Neural progenitor cell (in vitro differentiated cells): ENCODE results near the gene GJB2. TPM values are rescaled to one million over a fixed set of nuclear protein-coding genes. Genes with fewer than 3 reads are reported as not detected.
A peak's percentile ranks its signal among the peaks of the same experiment; 100 is the strongest.

Source experiments
- DNase-seq: peaks from one replicate; pipeline ENCODE4 v3.0.0-alpha.2; 2016; ENCODE audit warnings: low spot score
- H2AFZ ChIP-seq: fragments of 200-600 bp; sonication (generic); replicated peaks from 2 replicates; pipeline ENCODE4 v1.6.1; 2016; ENCODE audit warnings: antibody characterized with exemption
- H3F3A ChIP-seq: fragments of 200-600 bp; sonication (generic); 2 replicates; pipeline ENCODE4 v1.6.1; 2016; ENCODE audit warnings: antibody characterized with exemption, low read depth
- H3K27ac ChIP-seq: fragments of 200-600 bp; sonication (generic); 2 replicates; pipeline ENCODE4 v1.5.1; 2016; ENCODE audit warnings: mild to moderate bottlenecking
- H3K27me3 ChIP-seq: fragments of 200-600 bp; sonication (generic); 2 replicates; pipeline ENCODE4 v1.6.1; 2016; ENCODE audit warnings: mild to moderate bottlenecking, moderate library complexity
- H3K36me3 ChIP-seq: fragments of 200-600 bp; sonication (generic); 2 replicates; pipeline ENCODE4 v1.5.1; 2016
- H3K4me1 ChIP-seq: fragments of 200-600 bp; sonication (generic); 2 replicates; pipeline ENCODE4 v1.6.1; 2016; ENCODE audit warnings: mixed run types
- H3K4me2 ChIP-seq: fragments of 200-600 bp; sonication (generic); 2 replicates; pipeline ENCODE4 v1.6.1; 2016
- H3K4me3 ChIP-seq: fragments of 200-600 bp; sonication (generic); 2 replicates; pipeline ENCODE4 v1.5.1; 2016
- H3K79me2 ChIP-seq: fragments of 200-600 bp; sonication (generic); 2 replicates; pipeline ENCODE4 v1.6.1; 2016; ENCODE audit warnings: low read depth
- H3K9ac ChIP-seq: fragments of 200-600 bp; sonication (generic); 2 replicates; pipeline ENCODE4 v1.6.1; 2016
- H3K9me3 ChIP-seq: fragments of 200-600 bp; sonication (generic); 2 replicates; pipeline ENCODE4 v1.5.1; 2016; ENCODE audit warnings: low read depth
- H4K20me1 ChIP-seq: fragments of 200-600 bp; sonication (generic); 2 replicates; pipeline ENCODE4 v1.6.1; 2016; ENCODE audit warnings: low read depth
- H3K27ac Mint-ChIP-seq: 3 replicates; pipeline ENCODE4 v1.8.0; 2021; ENCODE audit warnings: mixed read lengths
- H3K27me3 Mint-ChIP-seq: 2 replicates; pipeline ENCODE4 v1.8.0; 2022; ENCODE audit warnings: low read depth, mild to moderate bottlenecking, inconsistent platforms, moderate library complexity, mixed read lengths; ENCODE audit not compliant: insufficient read depth
- H3K36me3 Mint-ChIP-seq: 3 replicates; pipeline ENCODE4 v1.8.0; 2021; ENCODE audit warnings: mixed read lengths
- H3K4me1 Mint-ChIP-seq: 3 replicates; pipeline ENCODE4 v1.8.0; 2021; ENCODE audit warnings: mixed read lengths
- H3K4me3 Mint-ChIP-seq: 3 replicates; pipeline ENCODE4 v1.8.0; 2021; ENCODE audit warnings: mild to moderate bottlenecking, moderate library complexity, mixed read lengths
- H3K9me3 Mint-ChIP-seq: 3 replicates; pipeline ENCODE4 v1.8.0; 2020; ENCODE audit warnings: mixed read lengths
- EZH2 ChIP-seq: fragments of 200-600 bp; sonication (generic); IDR thresholded peaks from 2 replicates; pipeline ENCODE4 v1.6.1; 2017; ENCODE audit warnings: antibody characterized with exemption, mild to moderate bottlenecking, moderate library complexity
- EZH2phosphoT487 ChIP-seq: fragments of 200-600 bp; sonication (generic); IDR thresholded peaks from 2 replicates; pipeline ENCODE4 v1.6.1; 2017; ENCODE audit warnings: antibody characterized with exemption
- total RNA-seq: library from RNA; depleted of rRNA; stranded (reverse); fragments of >200 nt; gene quantifications from 2 replicates; pipeline ENCODE4 v1.2.3, GENCODE V29; 2015; ENCODE audit warnings: low replicate concordance
- TF ChIP-seq, protein P1 (sequence below): fragments of 200-600 bp; sonication (generic); IDR thresholded peaks from 2 replicates; pipeline ENCODE4 v1.5.1; 2017; ENCODE audit warnings: antibody characterized with exemption, mild to moderate bottlenecking

Gene GJB2
- total RNA-seq, 1 donor from 2014 or later = not detected

DNA sequence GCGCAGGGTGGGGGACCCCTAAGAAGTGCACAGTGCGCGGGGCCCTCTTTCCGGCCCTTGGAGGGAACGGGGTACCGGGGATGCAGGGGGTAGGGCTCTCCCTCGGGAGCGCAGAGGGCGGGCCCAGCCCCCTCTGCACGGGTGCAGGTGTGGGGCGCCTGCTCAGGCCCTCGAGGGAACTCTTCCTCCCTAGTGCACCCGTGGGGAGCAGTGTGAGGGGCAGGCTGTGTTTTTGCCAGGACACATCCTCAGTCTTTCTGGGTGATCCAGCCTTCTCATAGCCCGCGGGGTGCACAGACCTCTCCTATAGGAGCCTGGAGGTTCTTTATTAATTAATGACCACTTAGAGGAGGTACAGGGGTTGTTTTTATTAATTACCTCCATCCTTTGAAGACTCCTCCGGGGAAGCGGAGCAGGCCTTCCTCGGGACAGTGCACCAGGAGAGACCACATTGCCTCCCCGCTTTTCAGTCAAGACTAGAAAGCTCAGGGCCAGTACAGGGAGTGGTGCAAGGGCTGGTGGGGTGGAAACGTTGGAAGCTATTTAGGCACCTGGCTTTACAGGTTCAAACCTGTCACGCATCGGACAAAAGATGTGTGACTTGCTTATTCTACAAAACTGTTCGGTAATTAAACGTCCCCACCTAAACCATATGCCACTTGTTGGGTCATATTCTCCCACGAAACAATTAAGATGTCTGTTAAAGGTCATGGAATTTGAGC lies 40.0 kb upstream of the GJB2 start:
- Histone ChIP-seq H3K4me3 (peak overlapping the region; percentile 57), H3K27me3 (peaks cover 79% of the 10 kb centered on the region)
- H3K4me3 Mint-ChIP-seq = peak overlapping the region; percentile 55

DNA sequence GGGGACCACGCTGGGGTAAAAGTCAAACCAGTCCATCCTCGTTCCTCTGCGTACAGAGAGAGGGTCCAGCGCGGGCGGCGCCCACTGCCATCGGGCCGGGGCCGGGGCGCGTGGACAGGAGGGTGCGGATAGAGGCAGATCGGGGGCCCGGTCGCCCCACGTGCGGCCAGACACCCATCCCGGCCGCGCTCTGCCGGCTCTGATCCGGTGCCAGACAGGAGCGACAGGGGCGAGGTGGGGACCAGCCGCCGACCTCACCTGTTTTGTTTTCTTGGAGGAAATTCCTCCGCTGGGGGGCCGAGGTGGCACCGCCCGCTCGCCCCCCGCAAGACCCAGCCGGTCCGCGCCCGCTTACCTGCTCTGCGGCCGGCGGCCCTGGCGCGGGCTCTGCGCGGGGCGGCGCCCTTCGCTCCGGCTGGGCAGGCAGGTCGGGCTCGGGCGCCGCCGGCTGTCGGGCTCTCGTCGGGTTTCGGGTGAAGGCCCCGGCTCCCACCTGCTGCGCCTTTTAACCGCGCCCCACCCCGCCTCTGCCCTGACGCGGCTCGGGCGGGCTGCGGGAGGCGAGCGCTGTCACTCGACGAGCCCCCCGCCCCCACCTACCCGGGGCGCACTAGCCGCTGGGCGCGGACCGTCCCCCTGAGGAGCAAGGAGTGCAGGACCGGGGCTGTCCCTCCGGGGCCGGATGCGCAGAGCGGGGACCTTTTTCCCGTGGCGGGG lies 39.3 kb upstream of the GJB2 start, which contains the start of gene GJB6:
TSS of gene GJB6 (minus strand) at position 481 of the 717 bp plus-strand sequence. CDS start 8,839 bp downstream, outside the sequence.
- H3K27ac ChIP-seq = no peak within 1 kb of the TSS
- H3K4me1 ChIP-seq = peaks cover 12% of the 10 kb centered on the region
- peak within 1 kb of the TSS; percentile 94 for H3K4me2 ChIP-seq
- peaks cover 5% of the 10 kb centered on the region for H3F3A ChIP-seq
- peaks cover 4% of the 10 kb centered on the region for H3K4me1 Mint-ChIP-seq
- peak within 1 kb of the TSS; percentile 57 for H3K4me3 ChIP-seq
- H3K9me3 Mint-ChIP-seq = peaks cover 8% of the 10 kb centered on the region
- H3K36me3 Mint-ChIP-seq = no peaks in the 10 kb centered on the region
- H3K4me3 Mint-ChIP-seq = peak within 1 kb of the TSS; percentile 78
- peak; percentile 82 for DNase-seq
- TF ChIP-seq, protein P1, sequence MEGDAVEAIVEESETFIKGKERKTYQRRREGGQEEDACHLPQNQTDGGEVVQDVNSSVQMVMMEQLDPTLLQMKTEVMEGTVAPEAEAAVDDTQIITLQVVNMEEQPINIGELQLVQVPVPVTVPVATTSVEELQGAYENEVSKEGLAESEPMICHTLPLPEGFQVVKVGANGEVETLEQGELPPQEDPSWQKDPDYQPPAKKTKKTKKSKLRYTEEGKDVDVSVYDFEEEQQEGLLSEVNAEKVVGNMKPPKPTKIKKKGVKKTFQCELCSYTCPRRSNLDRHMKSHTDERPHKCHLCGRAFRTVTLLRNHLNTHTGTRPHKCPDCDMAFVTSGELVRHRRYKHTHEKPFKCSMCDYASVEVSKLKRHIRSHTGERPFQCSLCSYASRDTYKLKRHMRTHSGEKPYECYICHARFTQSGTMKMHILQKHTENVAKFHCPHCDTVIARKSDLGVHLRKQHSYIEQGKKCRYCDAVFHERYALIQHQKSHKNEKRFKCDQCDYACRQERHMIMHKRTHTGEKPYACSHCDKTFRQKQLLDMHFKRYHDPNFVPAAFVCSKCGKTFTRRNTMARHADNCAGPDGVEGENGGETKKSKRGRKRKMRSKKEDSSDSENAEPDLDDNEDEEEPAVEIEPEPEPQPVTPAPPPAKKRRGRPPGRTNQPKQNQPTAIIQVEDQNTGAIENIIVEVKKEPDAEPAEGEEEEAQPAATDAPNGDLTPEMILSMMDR = peak; percentile 8
- TF ChIP-seq EZH2phosphoT487 (peak; percentile 96), EZH2 (peak; percentile 98)
- no peaks in the 10 kb centered on the region for H3K36me3 ChIP-seq
- peaks cover 84% of the 10 kb centered on the region for H3K27me3 ChIP-seq
- no peaks in the 10 kb centered on the region for H3K9me3 ChIP-seq
- no peak within 1 kb of the TSS for H3K9ac ChIP-seq
- H4K20me1 ChIP-seq = peaks cover 10% of the 10 kb centered on the region
- peaks cover 46% of the 10 kb centered on the region for H3K27me3 Mint-ChIP-seq
- H3K27ac Mint-ChIP-seq = no peak within 1 kb of the TSS
- H3K79me2 ChIP-seq = no peaks in the 10 kb centered on the region
- peak within 1 kb of the TSS; percentile 54 for H2AFZ ChIP-seq

More for the DNA sequence above, 40.0 kb upstream of the GJB2 start:
- Histone ChIP-seq H3K4me1 (peaks cover 12% of the 10 kb centered on the region), H4K20me1 (peaks cover 10% of the 10 kb centered on the region), H3F3A (peaks cover 5% of the 10 kb centered on the region), H3K36me3 (no peaks in the 10 kb centered on the region), H3K9ac (no peak overlapping the region), H3K4me2 (peak overlapping the region; percentile 94), H3K79me2 (no peaks in the 10 kb centered on the region), H3K9me3 (no peaks in the 10 kb centered on the region), H3K27ac (no peak overlapping the region), H2AFZ (peak overlapping the region; percentile 54)
- no peaks in the 10 kb centered on the region for H3K36me3 Mint-ChIP-seq
- peaks cover 4% of the 10 kb centered on the region for H3K4me1 Mint-ChIP-seq
- peaks cover 46% of the 10 kb centered on the region for H3K27me3 Mint-ChIP-seq
- H3K27ac Mint-ChIP-seq = no peak overlapping the region
- H3K9me3 Mint-ChIP-seq = peaks cover 8% of the 10 kb centered on the region
- TF ChIP-seq EZH2 (peak; percentile 59), EZH2phosphoT487 (no peak)
- no peak for DNase-seq

DNA sequence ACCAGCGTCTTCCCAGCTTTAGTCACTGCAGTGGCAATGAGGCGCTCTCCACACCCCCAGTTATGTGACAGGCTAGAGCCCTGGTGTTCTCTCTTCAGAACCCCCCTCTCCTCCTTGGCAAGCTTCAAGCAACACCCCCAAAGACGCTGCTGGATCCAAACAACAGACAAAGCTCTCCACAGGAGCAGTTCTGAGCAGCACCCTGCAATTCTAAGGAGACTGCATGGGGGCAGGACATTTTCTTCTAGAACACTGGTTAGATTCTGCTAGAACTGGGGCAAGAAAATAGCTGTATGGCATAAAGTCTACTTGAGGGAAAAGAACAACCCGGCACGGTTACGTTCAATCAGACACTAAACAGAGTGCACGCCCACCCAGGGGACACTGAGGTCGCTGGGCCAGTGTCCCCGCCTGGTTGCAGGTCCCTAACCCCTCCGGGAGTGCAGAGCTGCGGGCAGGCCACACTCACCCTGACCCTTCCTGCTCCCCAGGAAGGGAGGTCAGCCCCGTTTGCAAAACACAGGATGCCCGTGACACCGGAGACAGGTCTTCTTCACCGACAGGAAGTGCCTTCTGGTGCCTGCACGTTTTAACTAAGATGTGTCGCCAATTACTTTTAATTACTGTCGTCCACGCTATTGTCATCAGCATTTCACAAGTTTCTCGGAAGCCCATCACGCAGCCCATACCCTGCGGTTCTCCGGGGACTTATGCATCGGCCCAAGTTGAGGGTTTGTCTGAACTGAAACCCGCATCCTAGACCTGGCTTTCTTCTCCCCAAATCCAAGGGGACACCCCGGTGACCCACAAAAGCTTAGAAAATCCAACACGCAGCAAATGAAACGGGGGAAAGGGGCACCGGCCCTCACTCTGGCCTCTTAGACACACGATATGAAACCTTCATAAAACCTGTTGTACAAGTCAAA lies 38.4 kb upstream of the GJB2 start:
- peak overlapping the region; percentile 57 for H3K4me3 ChIP-seq
- H3K4me1 Mint-ChIP-seq = peaks cover 4% of the 10 kb centered on the region
- H4K20me1 ChIP-seq = peaks cover 10% of the 10 kb centered on the region
- H3K4me3 Mint-ChIP-seq = peak overlapping the region; percentile 78
- H3K27me3 ChIP-seq = peaks cover 88% of the 10 kb centered on the region
- DNase-seq = peak; percentile 17
- peak overlapping the region; percentile 94 for H3K4me2 ChIP-seq
- H3K9me3 Mint-ChIP-seq = peaks cover 8% of the 10 kb centered on the region
- peak overlapping the region; percentile 54 for H2AFZ ChIP-seq
- H3K27me3 Mint-ChIP-seq = peaks cover 46% of the 10 kb centered on the region
- H3K27ac Mint-ChIP-seq = no peak overlapping the region
- no peaks in the 10 kb centered on the region for H3K36me3 Mint-ChIP-seq
- no peak overlapping the region for H3K9ac ChIP-seq
- H3K79me2 ChIP-seq = no peaks in the 10 kb centered on the region
- H3K9me3 ChIP-seq = no peaks in the 10 kb centered on the region
- H3K27ac ChIP-seq = no peak overlapping the region
- H3K36me3 ChIP-seq = no peaks in the 10 kb centered on the region
- H3F3A ChIP-seq = peaks cover 5% of the 10 kb centered on the region
- H3K4me1 ChIP-seq = peaks cover 12% of the 10 kb centered on the region
- TF ChIP-seq, protein P1 = no peak
- TF ChIP-seq EZH2 (no peak), EZH2phosphoT487 (no peak)
